HepG2 (cell line): Measurements from ENCODE around the gene NTPCR. TPM values are rescaled to one million over a fixed set of nuclear protein-coding genes. Genes with fewer than 3 reads are reported as not detected.

Source experiments
- ATAC-seq: fragments of 200-7000 bp; cut with Tn5 transposase; 3 replicates; pipeline ENCODE4 v1.9.1; 2020; ENCODE audit warnings: mild to moderate bottlenecking, moderate library complexity
- BruUV-seq: library from RNA; stranded (reverse); fragments of 400-500 nt; replicated peaks from 2 replicates; lab custom pipeline; 2021; lab: Mats Ljungman, UMichigan
- CTCF ChIA-PET: fragments of 300-600 bp; formaldehyde crosslinking; extraction: SDS; loops from one replicate; lab custom pipeline; 2021; ENCODE audit warnings: low total read pairs, inconsistent platforms, low intra/inter-chr PET ratio; lab: Yijun Ruan, JAX
- POLR2A ChIA-PET: fragments of 350-600 bp; sonication (Branson Sonifier 250); formaldehyde crosslinking; loops from one replicate; lab custom pipeline; 2020; ENCODE audit warnings: antibody characterized with exemption, inconsistent platforms; lab: Yijun Ruan, JAX
- DNase-seq: peaks from one replicate; pipeline ENCODE4 v3.0.0-alpha.2; 2015; ENCODE audit warnings: low spot score
- FAIRE-seq: peaks from 3 replicates; lab custom pipeline; 2011; peaks lifted over from hg19 to GRCh38; lab: Jason Lieb, UNC
- H2AFZ ChIP-seq: one replicate; pipeline ENCODE4 v1.6.1; 2011; ENCODE audit warnings: low read length, inconsistent platforms
- H3K27ac ChIP-seq: fragments of 300-600 bp; 3 replicates; pipeline ENCODE4 v1.8.0; 2011; ENCODE audit warnings: mixed run types, mild to moderate bottlenecking, mixed read lengths, low read length, inconsistent platforms; ENCODE audit not compliant: insufficient read depth; ENCODE audit errors: extremely low read length
- H3K27me3 ChIP-seq, 2 experiments: fragments of 200-600 bp in 1 of 2; 2 replicates in 1 of 2; 3 replicates in 1 of 2; pipeline versions ENCODE4 v1.6.0 to v1.8.0; 2011; ENCODE audit warnings: low read length in 2 of 2, mild to moderate bottlenecking in 2 of 2, moderate library complexity in 2 of 2, inconsistent platforms in 1 of 2; ENCODE audit not compliant: insufficient read depth in 2 of 2, control insufficient read depth in 1 of 2
- H3K36me3 ChIP-seq, 2 experiments: fragments of 200-600 bp in 1 of 2; replicated peaks in 1 of 2; 2 replicates in 1 of 2; 3 replicates in 1 of 2; pipeline versions ENCODE4 v1.5.1 to v1.8.0; 2011; ENCODE audit warnings: low read length in 2 of 2, inconsistent platforms in 1 of 2; ENCODE audit not compliant: insufficient read depth in 2 of 2, control insufficient read depth in 1 of 2
- H3K4me1 ChIP-seq: 2 replicates; pipeline ENCODE4 v1.5.1; 2012; ENCODE audit warnings: low read length, inconsistent platforms; ENCODE audit not compliant: insufficient read depth
- H3K4me2 ChIP-seq: 2 replicates; pipeline ENCODE4 v1.6.0; 2011; ENCODE audit warnings: low read depth, low read length, inconsistent platforms
- H3K4me3 ChIP-seq, 3 experiments: fragments of 200-600 bp in 1 of 3; sonication (generic), shearing (Covaris generic) in 1 of 3; replicated peaks in 1 of 3; 2 replicates each; pipeline ENCODE4 v1.5.1; 2011 to 2016; ENCODE audit warnings: low read length in 3 of 3, inconsistent platforms in 2 of 3, low read depth in 2 of 3, mild to moderate bottlenecking in 2 of 3, control low read depth in 1 of 3, mixed read lengths in 1 of 3; ENCODE audit not compliant: insufficient read depth in 1 of 3
- H3K79me2 ChIP-seq: one replicate; pipeline ENCODE4 v1.6.1; 2011; ENCODE audit warnings: low read length, inconsistent platforms; ENCODE audit not compliant: insufficient read depth
- H3K9ac ChIP-seq: 2 replicates; pipeline ENCODE4 v1.6.0; 2011; ENCODE audit warnings: mild to moderate bottlenecking, low read depth, low read length, inconsistent platforms; ENCODE audit not compliant: insufficient read depth
- H3K9me3 ChIP-seq: 2 replicates; pipeline ENCODE4 v1.5.1; 2012; ENCODE audit warnings: mild to moderate bottlenecking, low read length
- H4K20me1 ChIP-seq: 2 replicates; pipeline ENCODE4 v1.6.0; 2011; ENCODE audit warnings: inconsistent platforms, mild to moderate bottlenecking, low read length, moderate library complexity; ENCODE audit not compliant: insufficient read depth
- CCAR2 ChIP-seq: fragments of 200-400 bp; formaldehyde crosslinking; optimal IDR thresholded peaks from 2 replicates; pipeline ENCODE3; 2018; ENCODE audit warnings: low read depth, mild to moderate bottlenecking, low read length, moderate library complexity
- GFI1 ChIP-seq: sonication (generic); formaldehyde crosslinking; IDR thresholded peaks from 2 replicates; pipeline ENCODE4 v1.5.0; 2020; ENCODE audit warnings: missing genetic modification reagents, mild to moderate bottlenecking, borderline replicate concordance
- IKZF1 ChIP-seq: fragments of 450-650 bp; IDR thresholded peaks from 2 replicates; pipeline ENCODE4 v1.7.1; 2016
- KLF15 ChIP-seq: sonication (generic); formaldehyde crosslinking; IDR thresholded peaks from 2 replicates; pipeline ENCODE4 v1.8.1; 2023; ENCODE audit warnings: borderline replicate concordance, mild to moderate bottlenecking, inconsistent platforms, missing genetic modification reagents, mixed read lengths
- MAFK ChIP-seq, 2 experiments: IDR thresholded peaks in 1 of 2; conservative IDR thresholded peaks in 1 of 2; 2 replicates each; pipeline ENCODE4 v1.6.1; 2011; ENCODE audit warnings: improper control_type of control experiment in 2 of 2, low read length in 2 of 2
- SPEN ChIP-seq: sonication (generic); formaldehyde crosslinking; IDR thresholded peaks from 2 replicates; pipeline ENCODE4 v1.5.1; 2020; ENCODE audit warnings: low read depth, mild to moderate bottlenecking, missing genetic modification reagents
- ZEB1 ChIP-seq: IDR thresholded peaks from 2 replicates; pipeline ENCODE4 v1.6.1; 2012; ENCODE audit warnings: mild to moderate bottlenecking, low read depth, inconsistent platforms; ENCODE audit not compliant: insufficient replicate concordance
- ZFP36L2 ChIP-seq: sonication (generic); formaldehyde crosslinking; IDR thresholded peaks from 2 replicates; pipeline ENCODE4 v1.4.0; 2020; ENCODE audit warnings: missing genetic modification reagents
- ZNF143 ChIP-seq: sonication (generic); formaldehyde crosslinking; IDR thresholded peaks from 2 replicates; pipeline ENCODE4 v1.4.0; 2020; ENCODE audit warnings: missing genetic modification reagents
- ZNF207 ChIP-seq: fragments of 450-650 bp; IDR thresholded peaks from 2 replicates; pipeline ENCODE4 v1.6.1; 2016; ENCODE audit warnings: antibody characterized with exemption, borderline replicate concordance
- ZNF496 ChIP-seq: sonication (generic); formaldehyde crosslinking; IDR thresholded peaks from 2 replicates; pipeline ENCODE4 v1.8.1; 2023; ENCODE audit warnings: mild to moderate bottlenecking, moderate library complexity, missing genetic modification reagents; ENCODE audit not compliant: insufficient replicate concordance
- ZNF543 ChIP-seq: sonication (generic); formaldehyde crosslinking; IDR thresholded peaks from 2 replicates; pipeline ENCODE4 v1.4.0; 2020; ENCODE audit warnings: mild to moderate bottlenecking, missing genetic modification reagents
- ZNF598 ChIP-seq: sonication (generic); formaldehyde crosslinking; IDR thresholded peaks from 2 replicates; pipeline ENCODE4 v1.5.1; 2020; ENCODE audit warnings: mild to moderate bottlenecking, missing genetic modification reagents, borderline replicate concordance
- ZNF672 ChIP-seq: sonication (generic); formaldehyde crosslinking; IDR thresholded peaks from 2 replicates; pipeline ENCODE4 v1.8.1; 2022; ENCODE audit warnings: missing genetic modification reagents
- ZSCAN12 ChIP-seq: sonication (generic); formaldehyde crosslinking; IDR thresholded peaks from 2 replicates; pipeline ENCODE4 v1.9.0; 2021; ENCODE audit warnings: mild to moderate bottlenecking, missing genetic modification reagents
- WGBS: methylation state at CpG from one replicate; pipeline ENCODE4 v1.1.6; 2017; ENCODE audit warnings: low lambda C conversion rate; 5-methylcytosine and 5-hydroxymethylcytosine counted together
- in situ Hi-C: cut with HindIII; loops from 2 replicates; pipeline ENCODE4 v1.10.0; 2017; ENCODE audit warnings: low pct_unique_long_range_greater_than_20kb; ENCODE audit not compliant: extremely low pct_ligation_motif_present
- intact Hi-C: fragments of 100-400 bp; cut with micrococcal nuclease; formaldehyde crosslinking; loops from one replicate; pipeline ENCODE4 v1.10.0; 2022; ENCODE audit not compliant: unreplicated experiment
- polyA plus RNA-seq, 8 experiments: library from polyadenylated mRNA; depleted of rRNA in 3 of 8; stranded (reverse) in 7 of 8; unstranded in 1 of 8; fragments of >200 nt; fragmentation: Illumina TruSeq in 4 of 8; extraction: Trizol in 4 of 8; gene quantifications; 2 replicates each; pipeline versions ENCODE4 v1.2.1 to v1.2.3, GENCODE V29; 2011 to 2016; ENCODE audit warnings: low read depth in 4 of 8, missing spikeins in 1 of 8, mixed read lengths in 1 of 8; ENCODE audit not compliant: insufficient read depth in 1 of 8
- total RNA-seq, 5 experiments: library from RNA; depleted of rRNA; stranded (reverse); fragments of >200 nt; fragmentation: Illumina TruSeq; extraction: Trizol; gene quantifications; 2 replicates each; pipeline ENCODE4 v1.2.3, GENCODE V29; 2016; ENCODE audit warnings: low read depth in 1 of 5
- TF ChIP-seq, protein P1 (sequence below): sonication (generic); formaldehyde crosslinking; IDR thresholded peaks from 2 replicates; pipeline ENCODE4 v1.5.0; 2020; ENCODE audit warnings: missing genetic modification reagents
- TF ChIP-seq, protein P2 (sequence below): sonication (generic); formaldehyde crosslinking; IDR thresholded peaks from 2 replicates; pipeline ENCODE4 v1.5.0; 2020; ENCODE audit warnings: missing genetic modification reagents, mild to moderate bottlenecking, borderline replicate concordance
- TF ChIP-seq, protein P3 (sequence below): sonication (generic); formaldehyde crosslinking; IDR thresholded peaks from 2 replicates; pipeline ENCODE4 v1.4.0; 2020; ENCODE audit warnings: missing genetic modification reagents

Gene NTPCR
- total and polyA plus RNA-seq, 2 of the 13 experiments (the other 11 are each of a cell fraction or from before 2014, with no cell fraction given), result 11.7 to 47.0 TPM

DNA sequence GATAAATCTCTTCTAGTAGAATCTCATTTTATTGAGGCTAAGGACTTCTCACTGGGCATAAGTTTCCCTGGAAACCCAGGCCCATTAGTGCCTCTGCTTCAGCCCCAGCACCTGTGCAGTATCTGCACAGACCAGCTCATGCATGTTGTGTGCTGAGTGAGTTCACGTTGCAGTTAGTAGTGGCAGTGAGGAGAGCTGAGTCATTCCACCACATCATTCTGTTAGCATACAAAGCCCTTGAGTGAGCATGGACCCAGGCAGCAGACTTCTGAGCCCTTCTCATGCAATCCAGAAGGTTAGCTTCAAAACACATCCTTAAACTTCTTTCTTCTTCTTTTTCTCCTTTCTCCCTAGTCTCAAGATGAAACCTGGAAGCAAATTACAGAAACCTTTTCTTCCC lies 45.8 kb upstream of the NTPCR start (continued):
- TF ChIP-seq ZNF143 (CRISPR knock-in tag) (no peak), ZSCAN12 (CRISPR knock-in tag) (no peak), KLF15 (no peak), IKZF1 (no peak), ZNF672 (CRISPR knock-in tag) (no peak), GFI1 (CRISPR knock-in tag) (no peak)
- TF ChIP-seq, protein P1, sequence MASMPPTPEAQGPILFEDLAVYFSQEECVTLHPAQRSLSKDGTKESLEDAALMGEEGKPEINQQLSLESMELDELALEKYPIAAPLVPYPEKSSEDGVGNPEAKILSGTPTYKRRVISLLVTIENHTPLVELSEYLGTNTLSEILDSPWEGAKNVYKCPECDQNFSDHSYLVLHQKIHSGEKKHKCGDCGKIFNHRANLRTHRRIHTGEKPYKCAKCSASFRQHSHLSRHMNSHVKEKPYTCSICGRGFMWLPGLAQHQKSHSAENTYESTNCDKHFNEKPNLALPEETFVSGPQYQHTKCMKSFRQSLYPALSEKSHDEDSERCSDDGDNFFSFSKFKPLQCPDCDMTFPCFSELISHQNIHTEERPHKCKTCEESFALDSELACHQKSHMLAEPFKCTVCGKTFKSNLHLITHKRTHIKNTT (CRISPR knock-in tag), result no peak
- TF ChIP-seq, all 625 proteins: peak for 0

DNA sequence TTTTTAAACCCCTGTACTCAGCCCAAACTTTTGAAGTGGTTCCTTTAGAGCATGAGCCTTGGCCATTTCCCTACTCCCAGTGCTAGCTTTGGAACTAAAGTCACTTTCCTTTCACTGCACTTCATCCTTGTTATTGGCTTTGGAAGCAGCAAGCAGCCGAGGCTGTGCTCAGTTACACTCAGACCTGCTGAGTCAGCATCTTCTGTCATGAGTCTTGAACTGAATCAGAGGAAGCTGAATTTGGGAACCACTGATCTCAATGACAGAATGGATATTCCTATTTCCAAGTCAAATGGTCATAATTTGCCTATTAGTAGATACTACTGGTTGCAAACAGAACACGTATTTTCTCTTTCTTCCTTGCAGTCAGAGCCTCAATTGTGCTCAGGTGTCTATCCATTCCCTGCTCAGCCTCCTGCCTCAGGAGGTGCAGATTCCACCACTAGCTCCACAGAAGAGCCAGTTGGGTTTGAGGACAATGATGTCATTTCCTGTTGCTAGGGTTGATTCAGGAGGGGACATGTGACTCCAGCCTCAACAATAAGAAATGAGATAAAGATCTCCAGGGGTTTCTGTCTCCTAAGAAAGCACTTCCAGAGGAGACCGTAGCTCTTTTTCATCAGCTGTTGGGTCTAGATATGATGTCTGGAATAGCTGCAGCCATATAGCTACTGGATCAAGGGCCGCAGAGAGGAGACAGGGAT lies 44.9 kb upstream of the NTPCR start:
- H2AFZ ChIP-seq, result no peak overlapping the region
- no peak overlapping the region for H3K4me2 ChIP-seq
- no peaks in the 10 kb centered on the region for H4K20me1 ChIP-seq
- ChIA-PET CTCF (no interaction called here), POLR2A (no interaction called here)
- H3K36me3 ChIP-seq, result no peaks in the 10 kb centered on the region
- H3K4me3 ChIP-seq, result no peak overlapping the region
- DNase-seq (no peak), FAIRE-seq (no peak), ATAC-seq (no peak)
- BruUV-seq, result no TSS peak
- H3K4me1 ChIP-seq, result no peaks in the 10 kb centered on the region
- H3K9me3 ChIP-seq, result no peaks in the 10 kb centered on the region
- no peaks in the 10 kb centered on the region for H3K79me2 ChIP-seq
- peaks cover 0 to 7% of the 10 kb centered on the region in 2 experiments; a peak in 3 of 5 replicates for H3K27me3 ChIP-seq
- intact Hi-C loops (no loop called here), in situ Hi-C loops (no loop called here)
- no peak overlapping the region for H3K9ac ChIP-seq
- 21% methylated on average over 4 of the region's 4 CpGs for WGBS
- no peak overlapping the region for H3K27ac ChIP-seq
- TF ChIP-seq MAFK (conservative IDR thresholded peaks at IDR 0.05 in 1 of 2, IDR thresholded peaks at IDR 0.05 in 1 of 2; ENCODE audit: low read length in 2 of 2) (peak; percentile 99), ZEB1 (no peak), CCAR2 (no peak), ZNF598 (no peak), ZNF543 (CRISPR knock-in tag) (no peak), ZFP36L2 (CRISPR knock-in tag) (no peak), ZNF207 (no peak), SPEN (CRISPR knock-in tag) (no peak), ZNF496 (CRISPR knock-in tag) (no peak)
- TF ChIP-seq, protein P2, sequence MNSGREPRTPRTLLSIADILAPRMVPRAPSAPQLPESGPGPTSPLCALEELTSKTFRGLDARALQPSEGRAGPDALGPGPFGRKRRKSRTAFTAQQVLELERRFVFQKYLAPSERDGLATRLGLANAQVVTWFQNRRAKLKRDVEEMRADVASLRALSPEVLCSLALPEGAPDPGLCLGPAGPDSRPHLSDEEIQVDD, result no peak
- TF ChIP-seq, protein P3, sequence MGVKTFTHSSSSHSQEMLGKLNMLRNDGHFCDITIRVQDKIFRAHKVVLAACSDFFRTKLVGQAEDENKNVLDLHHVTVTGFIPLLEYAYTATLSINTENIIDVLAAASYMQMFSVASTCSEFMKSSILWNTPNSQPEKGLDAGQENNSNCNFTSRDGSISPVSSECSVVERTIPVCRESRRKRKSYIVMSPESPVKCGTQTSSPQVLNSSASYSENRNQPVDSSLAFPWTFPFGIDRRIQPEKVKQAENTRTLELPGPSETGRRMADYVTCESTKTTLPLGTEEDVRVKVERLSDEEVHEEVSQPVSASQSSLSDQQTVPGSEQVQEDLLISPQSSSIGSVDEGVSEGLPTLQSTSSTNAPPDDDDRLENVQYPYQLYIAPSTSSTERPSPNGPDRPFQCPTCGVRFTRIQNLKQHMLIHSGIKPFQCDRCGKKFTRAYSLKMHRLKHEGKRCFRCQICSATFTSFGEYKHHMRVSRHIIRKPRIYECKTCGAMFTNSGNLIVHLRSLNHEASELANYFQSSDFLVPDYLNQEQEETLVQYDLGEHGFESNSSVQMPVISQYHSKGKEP (CRISPR knock-in tag), result no peak
